ENCODE measurements around the gene PSENEN.

DNA sequence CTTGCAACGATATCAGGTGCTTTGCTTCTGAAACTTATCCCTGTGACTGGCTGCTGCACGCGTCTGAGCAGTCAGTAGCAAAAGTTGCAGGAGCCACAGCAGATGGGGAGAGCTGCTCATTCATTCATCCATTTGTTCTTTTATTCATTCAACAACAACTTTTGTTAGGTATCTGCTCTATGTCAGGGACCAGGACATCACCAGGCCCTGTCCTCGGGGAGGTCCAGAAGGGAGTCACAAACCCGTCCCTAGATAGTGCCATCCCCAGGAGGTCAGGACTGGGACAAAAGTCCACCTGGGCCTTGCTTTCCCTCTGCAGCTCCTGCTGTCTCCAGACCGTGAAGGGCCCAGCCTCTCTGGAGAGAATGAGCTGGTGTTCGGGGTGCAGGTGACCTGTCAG is 32.5 kb downstream of the PSENEN start:
- TF ChIP-seq YY1 (IDR thresholded peaks at IDR 0.05; ENCODE audit: insufficient read depth, insufficient read length): no peak
- no peak for TF ChIP-seq SUZ12 (IDR thresholded peaks at IDR 0.05; ENCODE audit: extremely low read depth, insufficient read depth, insufficient read length)
- TF ChIP-seq ZNF274 (IDR thresholded peaks at IDR 0.05; ENCODE audit: low read depth, low read length): no peak
